ENCODE measurements around the gene BMPR2.

Gene BMPR2

DNA sequence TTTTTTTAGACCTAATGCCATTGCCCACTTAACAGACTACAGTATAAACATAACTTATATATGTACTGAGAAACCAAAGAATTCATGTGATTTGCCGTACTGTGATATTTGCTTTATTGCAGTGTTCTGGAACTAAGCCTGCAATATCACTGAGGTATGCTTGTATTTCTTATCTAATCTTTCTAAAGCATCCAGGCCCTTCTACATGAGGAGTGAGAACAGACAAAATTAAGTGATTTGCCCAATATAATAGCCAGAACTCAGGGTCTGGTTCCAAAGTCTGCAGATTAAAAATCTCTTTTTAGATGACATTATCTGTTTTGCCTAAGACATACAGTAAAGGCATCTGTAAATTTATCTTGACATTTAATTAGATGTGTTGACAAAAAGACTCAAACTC, 41.9 kb downstream of the BMPR2 start:
- DNase-seq (ENCODE audit: insufficient read length, low spot score) (no peak), FAIRE-seq (no peak)
- TF ChIP-seq, protein P1, sequence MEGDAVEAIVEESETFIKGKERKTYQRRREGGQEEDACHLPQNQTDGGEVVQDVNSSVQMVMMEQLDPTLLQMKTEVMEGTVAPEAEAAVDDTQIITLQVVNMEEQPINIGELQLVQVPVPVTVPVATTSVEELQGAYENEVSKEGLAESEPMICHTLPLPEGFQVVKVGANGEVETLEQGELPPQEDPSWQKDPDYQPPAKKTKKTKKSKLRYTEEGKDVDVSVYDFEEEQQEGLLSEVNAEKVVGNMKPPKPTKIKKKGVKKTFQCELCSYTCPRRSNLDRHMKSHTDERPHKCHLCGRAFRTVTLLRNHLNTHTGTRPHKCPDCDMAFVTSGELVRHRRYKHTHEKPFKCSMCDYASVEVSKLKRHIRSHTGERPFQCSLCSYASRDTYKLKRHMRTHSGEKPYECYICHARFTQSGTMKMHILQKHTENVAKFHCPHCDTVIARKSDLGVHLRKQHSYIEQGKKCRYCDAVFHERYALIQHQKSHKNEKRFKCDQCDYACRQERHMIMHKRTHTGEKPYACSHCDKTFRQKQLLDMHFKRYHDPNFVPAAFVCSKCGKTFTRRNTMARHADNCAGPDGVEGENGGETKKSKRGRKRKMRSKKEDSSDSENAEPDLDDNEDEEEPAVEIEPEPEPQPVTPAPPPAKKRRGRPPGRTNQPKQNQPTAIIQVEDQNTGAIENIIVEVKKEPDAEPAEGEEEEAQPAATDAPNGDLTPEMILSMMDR (IDR thresholded peaks at IDR 0.05; ENCODE audit: insufficient read depth, missing control alignments), result no peak

DNA sequence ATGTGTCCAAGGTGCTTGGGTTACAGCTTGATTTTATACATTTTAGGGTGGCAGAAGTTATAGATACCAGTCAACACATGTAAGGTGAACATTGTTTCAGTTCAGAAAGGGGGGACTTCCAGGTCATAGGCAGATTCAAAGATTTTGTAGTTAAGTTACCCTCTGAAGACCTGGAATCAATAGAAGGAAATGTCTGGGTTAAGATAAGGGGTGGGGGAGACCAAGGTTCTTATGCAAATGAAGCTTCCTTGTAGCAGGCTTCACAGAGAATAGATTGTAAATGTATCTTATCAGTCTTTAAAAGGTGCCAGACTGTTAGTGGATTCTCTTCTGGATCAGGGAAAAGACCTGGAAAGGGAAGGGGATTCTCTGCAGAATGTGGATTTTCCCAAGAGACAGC, 42.4 kb downstream of the BMPR2 start:
- TF ChIP-seq, protein P1 (IDR thresholded peaks at IDR 0.05; ENCODE audit: insufficient read depth, missing control alignments), result no peak
- no peak for FAIRE-seq

DNA sequence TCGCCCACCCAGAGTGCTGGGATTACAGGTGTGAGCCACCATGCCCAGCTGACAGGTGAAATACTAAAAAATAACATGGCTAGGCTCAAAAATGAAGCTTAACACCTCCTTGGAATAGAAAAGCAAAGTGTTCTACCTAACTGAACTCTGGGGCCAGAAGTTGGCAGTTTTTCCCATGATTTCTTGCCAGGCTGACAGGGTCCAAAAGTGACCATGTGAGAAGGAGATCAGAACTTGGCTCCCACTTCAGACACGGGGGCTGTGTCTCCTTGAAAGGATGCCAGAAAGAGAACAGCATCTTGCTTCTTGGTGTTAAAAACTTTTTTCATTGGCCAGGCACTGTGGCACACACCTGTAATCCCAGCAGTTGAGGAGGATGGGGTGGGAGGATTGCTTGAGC, 47.0 kb downstream of the BMPR2 start:
- TF ChIP-seq, protein P1 (IDR thresholded peaks at IDR 0.05; ENCODE audit: insufficient read depth, missing control alignments), result no peak
- FAIRE-seq (no peak), DNase-seq (ENCODE audit: insufficient read length, low spot score) (no peak)

More for the DNA sequence above, 42.4 kb downstream of the BMPR2 start:
- no peak for DNase-seq (ENCODE audit: insufficient read length, low spot score)

DNA sequence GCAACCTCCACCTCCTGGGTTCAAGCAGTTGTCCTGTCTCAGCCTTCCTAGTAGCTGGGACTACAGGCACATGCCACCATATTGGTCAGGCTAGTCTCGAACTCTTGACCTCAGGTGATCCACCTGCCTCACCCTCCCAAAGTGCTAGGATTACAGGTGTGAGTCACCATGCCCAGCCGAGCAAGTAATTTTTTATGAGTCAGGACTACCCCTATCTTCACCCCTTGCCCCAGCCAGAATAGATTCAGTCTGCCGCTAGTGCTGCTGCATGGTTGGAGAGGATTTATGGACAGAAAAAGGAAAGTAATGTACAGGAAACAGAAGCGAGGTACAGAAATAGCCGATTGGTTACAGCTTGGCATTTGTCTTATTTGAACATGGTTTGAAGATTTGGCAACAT, 48.9 kb downstream of the BMPR2 start:
- FAIRE-seq, result no peak
- TF ChIP-seq, protein P1 (IDR thresholded peaks at IDR 0.05; ENCODE audit: insufficient read depth, missing control alignments), result no peak
- DNase-seq (ENCODE audit: insufficient read length, low spot score), result no peak

DNA sequence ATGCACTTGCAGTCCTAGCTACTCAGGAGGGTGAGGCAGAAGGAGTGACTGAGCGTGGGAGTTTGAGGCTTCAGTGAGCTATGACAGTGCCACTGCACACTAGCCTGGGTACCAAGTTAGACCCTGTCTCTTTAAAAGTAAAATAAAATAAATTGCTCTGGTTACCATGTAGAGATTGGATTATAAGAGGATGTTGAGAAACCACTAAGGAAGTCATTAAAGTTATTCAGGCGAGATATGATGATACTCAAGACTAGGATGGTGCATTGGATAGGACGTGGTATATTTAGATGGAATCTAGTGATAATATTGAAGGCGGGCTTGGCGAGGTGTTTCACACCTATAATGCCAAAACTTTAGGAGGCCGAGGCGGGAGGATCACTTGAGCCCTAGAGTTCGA, 50.6 kb downstream of the BMPR2 start:
- no peak for FAIRE-seq
- DNase-seq (ENCODE audit: insufficient read length, low spot score), result no peak
- TF ChIP-seq, protein P1 (IDR thresholded peaks at IDR 0.05; ENCODE audit: insufficient read depth, missing control alignments), result no peak

DNA sequence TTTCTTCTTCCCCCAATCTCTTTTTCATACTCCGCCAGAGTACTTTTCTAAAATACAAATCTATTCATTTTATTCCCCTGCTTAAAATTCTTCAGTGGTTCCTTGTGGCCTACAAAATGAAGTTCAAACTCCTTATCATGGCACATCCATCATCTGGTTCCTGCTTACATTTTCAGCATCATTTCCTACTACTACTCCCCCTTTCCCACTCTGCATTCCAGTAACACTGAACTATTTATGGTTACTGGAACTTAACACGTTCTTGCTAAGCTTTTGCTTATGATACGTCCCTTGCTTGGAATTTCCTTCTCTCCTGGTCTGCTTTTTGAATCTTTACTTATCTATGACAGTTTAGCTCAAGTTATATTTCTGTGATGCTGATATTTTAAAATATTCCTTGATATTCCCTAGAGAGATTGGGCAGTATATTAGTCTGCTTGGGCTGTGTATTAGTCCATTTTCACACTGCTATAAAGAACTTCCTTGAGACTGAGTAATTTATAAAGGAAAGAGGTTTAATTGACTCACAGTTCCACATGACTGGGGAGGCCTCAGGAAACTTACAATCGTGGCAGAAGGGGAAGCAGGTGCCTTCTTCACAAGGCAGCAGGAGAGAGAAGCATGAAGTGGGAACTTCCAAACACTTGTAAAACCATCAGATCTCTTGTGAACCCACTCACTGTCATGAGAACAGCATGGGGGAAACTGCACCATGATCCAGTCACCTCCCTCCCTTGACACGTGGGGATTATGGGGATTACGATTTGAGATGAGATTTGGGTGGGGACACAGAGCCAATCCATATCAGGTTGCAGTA, 53.2 kb downstream of the BMPR2 start:
- FAIRE-seq, result no peak
- no peak for DNase-seq (ENCODE audit: insufficient read length, low spot score)
- TF ChIP-seq, protein P1 (IDR thresholded peaks at IDR 0.05; ENCODE audit: insufficient read depth, missing control alignments), result no peak

DNA sequence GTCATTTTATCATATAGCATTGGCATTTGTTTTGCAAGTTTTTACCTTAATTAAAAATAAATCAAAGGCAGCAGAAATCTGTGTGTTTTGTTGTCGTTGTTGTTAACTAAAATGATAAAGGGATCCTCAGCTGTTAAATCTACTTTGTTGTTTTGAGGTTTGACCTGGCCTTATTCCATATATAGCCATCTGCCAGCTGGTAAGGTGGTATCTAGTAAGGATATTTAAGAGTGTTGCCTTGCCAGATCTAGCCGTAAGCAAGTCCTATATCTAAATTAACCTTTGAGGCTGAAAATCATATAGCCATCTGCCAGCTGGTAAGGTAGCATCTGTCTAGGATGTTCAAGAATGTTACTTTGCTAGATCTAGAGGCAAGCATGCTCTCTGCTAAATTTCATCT, 56.6 kb downstream of the BMPR2 start:
- no peak for DNase-seq (ENCODE audit: insufficient read length, low spot score)
- TF ChIP-seq, protein P1 (IDR thresholded peaks at IDR 0.05; ENCODE audit: insufficient read depth, missing control alignments), result no peak
- peak; percentile 90 for FAIRE-seq

Measured in D721Med (cell line).